Gastroesophageal sphincter (tissue), 3 donors: ENCODE data around the gene C1orf50.

Source experiments
- CTCF ChIP-seq, 4 experiments: fragments of 200-600 bp in 2 of 4; fragments of 450-650 bp in 2 of 4; sonication (generic) in 1 of 4; IDR thresholded peaks; one replicate each; pipeline ENCODE4 v1.5.1; 2017 to 2019; ENCODE audit warnings: antibody characterized with exemption in 4 of 4, mild to moderate bottlenecking in 2 of 4, moderate library complexity in 2 of 4
- EP300 ChIP-seq: sonication (generic); formaldehyde crosslinking; IDR thresholded peaks from one replicate; pipeline ENCODE4 v1.6.1; 2017; ENCODE audit warnings: antibody characterized with exemption, mild to moderate bottlenecking
- POLR2AphosphoS5 ChIP-seq: sonication (generic); formaldehyde crosslinking; IDR thresholded peaks from one replicate; pipeline ENCODE4 v1.6.1; 2017; ENCODE audit warnings: antibody characterized with exemption

- no peak for TF ChIP-seq EP300
- no peak for TF ChIP-seq CTCF (IDR thresholded peaks at IDR 0.05)
- no peak for TF ChIP-seq POLR2AphosphoS5
These were observed 53.8 kb downstream of the C1orf50 start for GRCh38 chr1:42820813-42821212.
